HEK293T (cell line): ENCODE measurements around the gene TMEM232.

Source experiments
- BHLHE40 ChIP-seq: fragments of 450-650 bp; IDR thresholded peaks from 2 replicates; pipeline ENCODE4 v1.6.1; 2016; ENCODE audit warnings: mild to moderate bottlenecking, moderate library complexity, borderline replicate concordance
- FOXA1 ChIP-seq: fragments of 450-650 bp; IDR thresholded peaks from 2 replicates; pipeline ENCODE4 v1.6.1; 2016; ENCODE audit warnings: mild to moderate bottlenecking
- FOXK2 ChIP-seq: fragments of 450-650 bp; IDR thresholded peaks from 2 replicates; pipeline ENCODE4 v1.6.1; 2016; ENCODE audit warnings: mild to moderate bottlenecking
- FOXM1 ChIP-seq: fragments of 450-650 bp; IDR thresholded peaks from 2 replicates; pipeline ENCODE4 v1.6.1; 2017; ENCODE audit warnings: mild to moderate bottlenecking, borderline replicate concordance
- HDGF ChIP-seq: fragments of 450-650 bp; IDR thresholded peaks from 2 replicates; pipeline ENCODE4 v1.6.1; 2017; ENCODE audit warnings: antibody characterized with exemption, borderline replicate concordance
- NFRKB ChIP-seq: fragments of 450-650 bp; IDR thresholded peaks from 2 replicates; pipeline ENCODE4 v1.6.1; 2016; ENCODE audit warnings: mild to moderate bottlenecking, moderate library complexity
- PKNOX1 ChIP-seq: fragments of 450-650 bp; IDR thresholded peaks from 2 replicates; pipeline ENCODE4 v1.6.1; 2016
- SP1 ChIP-seq: fragments of 450-650 bp; IDR thresholded peaks from 2 replicates; pipeline ENCODE4 v1.6.1; 2017
- SUZ12 ChIP-seq: fragments of 450-650 bp; IDR thresholded peaks from 2 replicates; pipeline ENCODE4 v1.6.1; 2016; ENCODE audit warnings: mild to moderate bottlenecking
- TARDBP ChIP-seq: fragments of 450-650 bp; IDR thresholded peaks from 2 replicates; pipeline ENCODE4 v1.6.1; 2016
- ZNF384 ChIP-seq: fragments of 450-650 bp; IDR thresholded peaks from 2 replicates; pipeline ENCODE4 v1.6.1; 2016

- TF ChIP-seq SP1 = no peak
- TF ChIP-seq TARDBP = no peak
- TF ChIP-seq SUZ12 = no peak
- TF ChIP-seq PKNOX1 = no peak
- no peak for TF ChIP-seq BHLHE40
- no peak for TF ChIP-seq ZNF384
- no peak for TF ChIP-seq FOXA1
- no peak for TF ChIP-seq NFRKB
- TF ChIP-seq HDGF = no peak
- TF ChIP-seq FOXK2 = no peak
- no peak for TF ChIP-seq FOXM1
Observed at GRCh38 chr5:110562191-110562590, 164.3 kb downstream of the TMEM232 start.
